Stomach (tissue), 4 donors: ENCODE measurements around the gene OSBPL1A.

ENCODE experiments used
- CTCF ChIP-seq, 7 experiments: fragments of 450-650 bp in 4 of 7; fragments of 200-600 bp in 3 of 7; sonication (generic) in 3 of 7; IDR thresholded peaks; one replicate each; pipeline ENCODE4 v1.5.1; 2016 to 2019; ENCODE audit warnings: antibody characterized with exemption in 7 of 7, control low read depth in 2 of 7, mild to moderate bottlenecking in 1 of 7
- EP300 ChIP-seq: sonication (generic); formaldehyde crosslinking; IDR thresholded peaks from one replicate; pipeline ENCODE4 v1.6.1; 2017; ENCODE audit warnings: antibody characterized with exemption
- POLR2A ChIP-seq, 4 donors: fragments of 450-650 bp; IDR thresholded peaks; one replicate each; pipeline ENCODE4 v1.6.1; 2016; ENCODE audit warnings: antibody characterized with exemption in 4 of 4, control low read depth in 2 of 4, mild to moderate bottlenecking in 1 of 4, moderate library complexity in 1 of 4

DNA sequence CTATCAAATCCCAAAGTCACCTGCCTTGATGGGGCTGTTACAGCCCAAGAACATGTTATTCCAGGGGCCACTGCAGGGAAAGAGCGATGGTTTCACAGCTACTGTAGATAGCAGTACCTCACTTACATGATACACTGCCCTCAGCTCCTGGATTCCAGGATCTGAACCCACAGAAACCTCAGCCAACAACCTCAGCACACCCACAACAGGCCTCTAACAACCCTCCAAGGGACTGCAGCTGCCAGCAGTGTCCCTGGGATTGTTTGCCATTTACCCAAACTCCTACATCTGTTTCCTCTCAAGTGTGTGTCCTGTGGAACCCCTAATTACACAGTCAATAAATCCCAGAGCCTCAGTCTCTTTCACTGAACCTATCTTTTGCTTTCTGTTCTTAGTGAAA, 28.2 kb downstream of the OSBPL1A start:
- TF ChIP-seq CTCF (IDR thresholded peaks at IDR 0.05) = no peak
- TF ChIP-seq EP300 = no peak
- no peak for TF ChIP-seq POLR2A (IDR thresholded peaks at IDR 0.05)
